PC-3 (cell line): ENCODE measurements around the gene C3. TPM values are rescaled to one million over a fixed set of nuclear protein-coding genes. Genes with fewer than 3 reads are reported as not detected.

Experiments used
- ATAC-seq: fragments of 200-7000 bp; cut with Tn5 transposase; 2 replicates; pipeline ENCODE4 v1.9.1; 2020; ENCODE audit warnings: mild to moderate bottlenecking, moderate library complexity
- BruUV-seq: library from RNA; stranded (reverse); fragments of 400-500 nt; replicated peaks from 2 replicates; lab custom pipeline; 2021; lab: Mats Ljungman, UMichigan
- CTCF ChIA-PET: fragments of 300-600 bp; sonication (Branson Sonifier 250); formaldehyde crosslinking; loops from one replicate; lab custom pipeline; 2022; ENCODE audit warnings: antibody characterized with exemption; lab: Charles Lee
- POLR2A ChIA-PET: fragments of 300-600 bp; sonication (Branson Sonifier 250); formaldehyde crosslinking; loops from one replicate; lab custom pipeline; 2022; ENCODE audit warnings: antibody characterized with exemption; ENCODE audit not compliant: unreplicated experiment; lab: Charles Lee
- DNase-seq: peaks from one replicate; pipeline ENCODE4 v3.0.0-alpha.2; 2015
- H2AFZ ChIP-seq: fragments of 300-600 bp; sonication (generic); 2 replicates; pipeline ENCODE4 v1.6.0; 2016; ENCODE audit warnings: antibody characterized with exemption, low read length
- H3F3A ChIP-seq: fragments of 300-600 bp; sonication (generic); one replicate; pipeline ENCODE4 v1.6.0; 2017; ENCODE audit warnings: antibody characterized with exemption, low read length, control low read depth, mild to moderate bottlenecking; ENCODE audit not compliant: unreplicated experiment
- H3K27ac ChIP-seq: fragments of 300-600 bp; sonication (generic); 2 replicates; pipeline ENCODE4 v1.5.1; 2016; ENCODE audit warnings: mild to moderate bottlenecking, low read length
- H3K27me3 ChIP-seq: fragments of 300-600 bp; sonication (generic); 2 replicates; pipeline ENCODE4 v1.6.1; 2016; ENCODE audit warnings: low read length, mixed read lengths
- H3K36me3 ChIP-seq: fragments of 300-600 bp; sonication (generic); 2 replicates; pipeline ENCODE4 v1.6.1; 2016; ENCODE audit warnings: low read depth, mixed run types, low read length, mixed read lengths
- H3K4me1 ChIP-seq: fragments of 300-600 bp; sonication (generic); 2 replicates; pipeline ENCODE4 v1.5.1; 2016; ENCODE audit warnings: low read length; ENCODE audit not compliant: insufficient read depth
- H3K4me2 ChIP-seq: fragments of 300-600 bp; sonication (generic); 2 replicates; pipeline ENCODE4 v1.6.0; 2016; ENCODE audit warnings: low read length
- H3K4me3 ChIP-seq: fragments of 300-600 bp; sonication (generic); 2 replicates; pipeline ENCODE4 v1.5.1; 2016; ENCODE audit warnings: mild to moderate bottlenecking, low read length, mixed read lengths
- H3K79me2 ChIP-seq: fragments of 300-600 bp; sonication (generic); 2 replicates; pipeline ENCODE4 v1.6.1; 2017; ENCODE audit warnings: low read length, mixed read lengths
- H3K9ac ChIP-seq: fragments of 300-600 bp; sonication (generic); 2 replicates; pipeline ENCODE4 v1.6.0; 2016; ENCODE audit warnings: mild to moderate bottlenecking, low read length
- H3K9me2 ChIP-seq: fragments of 300-600 bp; sonication (generic); replicated peaks from 2 replicates; pipeline ENCODE4 v1.6.1; 2016; ENCODE audit warnings: mixed run types, low read length, mixed read lengths
- H3K9me3 ChIP-seq: fragments of 300-600 bp; sonication (generic); 2 replicates; pipeline ENCODE4 v1.6.1; 2016; ENCODE audit warnings: low read length, mixed read lengths
- H4K20me1 ChIP-seq: fragments of 300-600 bp; sonication (generic); 2 replicates; pipeline ENCODE4 v1.6.1; 2016; ENCODE audit warnings: low read length, mixed read lengths
- CTCF ChIP-seq: fragments of 300-600 bp; sonication (generic); conservative IDR thresholded peaks from 2 replicates; pipeline ENCODE4 v1.5.1; 2017; ENCODE audit warnings: antibody characterized with exemption, low read depth, mild to moderate bottlenecking, low read length
- EZH2 ChIP-seq: fragments of 300-600 bp; sonication (generic); IDR thresholded peaks from one replicate; pipeline ENCODE4 v1.6.1; 2017; ENCODE audit warnings: antibody characterized with exemption, mild to moderate bottlenecking, low read length; ENCODE audit not compliant: unreplicated experiment
- EZH2phosphoT487 ChIP-seq: fragments of 300-600 bp; sonication (generic); IDR thresholded peaks from 2 replicates; pipeline ENCODE4 v1.6.1; 2018; ENCODE audit warnings: mild to moderate bottlenecking, antibody characterized with exemption, low read length, borderline replicate concordance
- intact Hi-C: fragments of 100-400 bp; cut with micrococcal nuclease; formaldehyde crosslinking; loops from 2 replicates; pipeline ENCODE4 v1.9.0; 2023
- total RNA-seq: library from RNA; depleted of rRNA; stranded (reverse); fragments of >200 nt; gene quantifications from 2 replicates; pipeline ENCODE4 v1.2.3, GENCODE V29; 2014

The C3 gene
- total RNA-seq, 1 experiment from 2014 or later = 13.3 TPM

- no peak for ATAC-seq
- Histone ChIP-seq H3K79me2 (no peaks in the 10 kb centered on the region), H3K9me2 (no peaks in the 10 kb centered on the region), H3F3A (no peaks in the 10 kb centered on the region), H3K36me3 (no peaks in the 10 kb centered on the region), H3K27me3 (no peaks in the 10 kb centered on the region), H3K4me3 (no peak overlapping the region), H3K9me3 (no peaks in the 10 kb centered on the region), H3K4me2 (no peak overlapping the region), H4K20me1 (no peaks in the 10 kb centered on the region), H3K27ac (no peak overlapping the region), H2AFZ (no peak overlapping the region), H3K9ac (no peak overlapping the region), H3K4me1 (no peaks in the 10 kb centered on the region)
- BruUV-seq = no TSS peak
- POLR2A ChIA-PET = no interaction called here
- intact Hi-C loops = no loop called here
- DNase-seq = no peak
- TF ChIP-seq EZH2phosphoT487 (no peak), CTCF (no peak), EZH2 (no peak)
- CTCF ChIA-PET = no interaction called here
Measured at GRCh38 chr19:6717441-6717971, 2.9 kb downstream of the C3 start.

- intact Hi-C loops = no loop called here
- H3K27ac ChIP-seq = no peak overlapping the region
- no peaks in the 10 kb centered on the region for H3K36me3 ChIP-seq
- CTCF ChIA-PET = no interaction called here
- no peak for DNase-seq
- no peak overlapping the region for H3K4me3 ChIP-seq
- no peak overlapping the region for H3K9ac ChIP-seq
- ATAC-seq = no peak
- POLR2A ChIA-PET = no interaction called here
- H3K79me2 ChIP-seq = no peaks in the 10 kb centered on the region
- BruUV-seq = no TSS peak
- TF ChIP-seq CTCF = peak; percentile 37; the same call in 1 of the 2 replicates
- no peak for TF ChIP-seq EZH2
- no peaks in the 10 kb centered on the region for H3K27me3 ChIP-seq
- H3K9me2 ChIP-seq = no peaks in the 10 kb centered on the region
- no peaks in the 10 kb centered on the region for H4K20me1 ChIP-seq
- no peak overlapping the region for H2AFZ ChIP-seq
- H3K4me1 ChIP-seq = no peaks in the 10 kb centered on the region
- H3K4me2 ChIP-seq = no peak overlapping the region
- no peaks in the 10 kb centered on the region for H3F3A ChIP-seq
- H3K9me3 ChIP-seq = no peaks in the 10 kb centered on the region
Measured at GRCh38 chr19:6717036-6717435, 3.4 kb downstream of the C3 start.

- intact Hi-C loops = no loop called here
- H3F3A ChIP-seq = no peaks in the 10 kb centered on the region
- no peak for ATAC-seq
- H2AFZ ChIP-seq = no peak overlapping the region
- H3K4me2 ChIP-seq = no peak overlapping the region
- H3K36me3 ChIP-seq = no peaks in the 10 kb centered on the region
- no peaks in the 10 kb centered on the region for H3K27me3 ChIP-seq
- no TSS peak for BruUV-seq
- no peak for DNase-seq
- H3K4me1 ChIP-seq = no peaks in the 10 kb centered on the region
- no peaks in the 10 kb centered on the region for H3K79me2 ChIP-seq
- ChIA-PET POLR2A (no interaction called here), CTCF (no interaction called here)
- H4K20me1 ChIP-seq = no peaks in the 10 kb centered on the region
- no peak overlapping the region for H3K9ac ChIP-seq
- H3K27ac ChIP-seq = no peak overlapping the region
- TF ChIP-seq EZH2phosphoT487 (no peak), EZH2 (no peak), CTCF (no peak)
- H3K4me3 ChIP-seq = no peak overlapping the region
- H3K9me2 ChIP-seq = no peaks in the 10 kb centered on the region
- H3K9me3 ChIP-seq = no peaks in the 10 kb centered on the region
Measured at GRCh38 chr19:6716610-6716970, 3.9 kb downstream of the C3 start.
